Smooth muscle cell (in vitro differentiated cells): ENCODE data around the gene AOC1. TPM values are rescaled to one million over a fixed set of nuclear protein-coding genes. Genes with fewer than 3 reads are reported as not detected.

Source experiments
- DNase-seq: peaks from one replicate; lab custom pipeline; 2025; ENCODE audit not compliant: unreplicated experiment; lab: John Stamatoyannopoulos, UW
- H2AFZ ChIP-seq: fragments of 200-600 bp; sonication (generic); 2 replicates; pipeline ENCODE4 v1.6.0; 2016; ENCODE audit warnings: antibody characterized with exemption, low read depth, mild to moderate bottlenecking
- H3F3A ChIP-seq: fragments of 200-600 bp; sonication (generic); 2 replicates; pipeline ENCODE4 v1.6.0; 2017; ENCODE audit warnings: antibody characterized with exemption, low read depth
- H3K27ac ChIP-seq: fragments of 200-600 bp; sonication (generic); 2 replicates; pipeline ENCODE4 v1.5.1; 2016; ENCODE audit warnings: low read depth, mild to moderate bottlenecking
- H3K27me3 ChIP-seq: fragments of 200-600 bp; sonication (generic); 2 replicates; pipeline ENCODE4 v1.6.1; 2016; ENCODE audit warnings: low read depth, mild to moderate bottlenecking
- H3K36me3 ChIP-seq: fragments of 200-600 bp; sonication (generic); 2 replicates; pipeline ENCODE4 v1.5.1; 2016; ENCODE audit warnings: low read depth
- H3K4me1 ChIP-seq: fragments of 200-600 bp; sonication (generic); 2 replicates; pipeline ENCODE4 v1.5.1; 2016; ENCODE audit warnings: low read depth
- H3K4me2 ChIP-seq: fragments of 200-600 bp; sonication (generic); 2 replicates; pipeline ENCODE4 v1.6.0; 2016; ENCODE audit warnings: mild to moderate bottlenecking
- H3K4me3 ChIP-seq: fragments of 200-600 bp; sonication (generic); 2 replicates; pipeline ENCODE4 v1.5.1; 2016; ENCODE audit warnings: mild to moderate bottlenecking
- H3K79me2 ChIP-seq: fragments of 200-600 bp; sonication (generic); 2 replicates; pipeline ENCODE4 v1.6.0; 2016; ENCODE audit warnings: low read depth, mild to moderate bottlenecking
- H3K9ac ChIP-seq: fragments of 200-600 bp; sonication (generic); 2 replicates; pipeline ENCODE4 v1.6.0; 2016; ENCODE audit warnings: low read depth
- H3K9me3 ChIP-seq: fragments of 200-600 bp; sonication (generic); replicated peaks from 2 replicates; pipeline ENCODE4 v1.5.1; 2016; ENCODE audit warnings: low read depth
- H4K20me1 ChIP-seq: fragments of 200-600 bp; sonication (generic); 2 replicates; pipeline ENCODE4 v1.6.0; 2016; ENCODE audit warnings: low read depth
- WGBS: methylation state at CpG from one replicate; pipeline ENCODE4 v1.1.7; 2016; ENCODE audit warnings: low lambda C conversion rate; 5-methylcytosine and 5-hydroxymethylcytosine counted together
- polyA plus RNA-seq: library from polyadenylated mRNA; unstranded; fragments of >200 nt; fragmentation: Nextera tagmentation; extraction: Ambion mirVana; gene quantifications from 2 replicates; pipeline ENCODE4 v1.2.1, GENCODE V29; 2016
- total RNA-seq: library from RNA; depleted of rRNA; stranded (reverse); fragments of >200 nt; gene quantifications from 2 replicates; pipeline ENCODE4 v1.2.3, GENCODE V29; 2014
- TF ChIP-seq, protein P1 (sequence below): fragments of 200-600 bp; sonication (generic); IDR thresholded peaks from 2 replicates; pipeline ENCODE4 v1.5.1; 2017; ENCODE audit warnings: borderline replicate concordance, mild to moderate bottlenecking, antibody characterized with exemption; ENCODE audit not compliant: insufficient read depth, poor library complexity, severe bottlenecking

AOC1 gene
- total and polyA plus RNA-seq, 2 experiments from 2014 or later: not detected

GRCh38 chr7:150854066-150855000 is 2.0 kb downstream of the AOC1 start:
- no peak overlapping the region for H3K4me3 ChIP-seq
- no peak overlapping the region for H3K27ac ChIP-seq
- no peaks in the 10 kb centered on the region for H3F3A ChIP-seq
- no peaks in the 10 kb centered on the region for H3K36me3 ChIP-seq
- TF ChIP-seq, protein P1, sequence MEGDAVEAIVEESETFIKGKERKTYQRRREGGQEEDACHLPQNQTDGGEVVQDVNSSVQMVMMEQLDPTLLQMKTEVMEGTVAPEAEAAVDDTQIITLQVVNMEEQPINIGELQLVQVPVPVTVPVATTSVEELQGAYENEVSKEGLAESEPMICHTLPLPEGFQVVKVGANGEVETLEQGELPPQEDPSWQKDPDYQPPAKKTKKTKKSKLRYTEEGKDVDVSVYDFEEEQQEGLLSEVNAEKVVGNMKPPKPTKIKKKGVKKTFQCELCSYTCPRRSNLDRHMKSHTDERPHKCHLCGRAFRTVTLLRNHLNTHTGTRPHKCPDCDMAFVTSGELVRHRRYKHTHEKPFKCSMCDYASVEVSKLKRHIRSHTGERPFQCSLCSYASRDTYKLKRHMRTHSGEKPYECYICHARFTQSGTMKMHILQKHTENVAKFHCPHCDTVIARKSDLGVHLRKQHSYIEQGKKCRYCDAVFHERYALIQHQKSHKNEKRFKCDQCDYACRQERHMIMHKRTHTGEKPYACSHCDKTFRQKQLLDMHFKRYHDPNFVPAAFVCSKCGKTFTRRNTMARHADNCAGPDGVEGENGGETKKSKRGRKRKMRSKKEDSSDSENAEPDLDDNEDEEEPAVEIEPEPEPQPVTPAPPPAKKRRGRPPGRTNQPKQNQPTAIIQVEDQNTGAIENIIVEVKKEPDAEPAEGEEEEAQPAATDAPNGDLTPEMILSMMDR: no peak
- H3K4me1 ChIP-seq: no peaks in the 10 kb centered on the region
- no peak overlapping the region for H3K9ac ChIP-seq
- 89% methylated on average over 19 of the region's 19 CpGs for WGBS
- no peak overlapping the region for H3K4me2 ChIP-seq
- no peaks in the 10 kb centered on the region for H4K20me1 ChIP-seq
- H3K9me3 ChIP-seq: no peaks in the 10 kb centered on the region
- no peaks in the 10 kb centered on the region for H3K79me2 ChIP-seq
- no peak for DNase-seq
- H2AFZ ChIP-seq: no peak overlapping the region
- peaks cover 5% of the 10 kb centered on the region for H3K27me3 ChIP-seq

DNA sequence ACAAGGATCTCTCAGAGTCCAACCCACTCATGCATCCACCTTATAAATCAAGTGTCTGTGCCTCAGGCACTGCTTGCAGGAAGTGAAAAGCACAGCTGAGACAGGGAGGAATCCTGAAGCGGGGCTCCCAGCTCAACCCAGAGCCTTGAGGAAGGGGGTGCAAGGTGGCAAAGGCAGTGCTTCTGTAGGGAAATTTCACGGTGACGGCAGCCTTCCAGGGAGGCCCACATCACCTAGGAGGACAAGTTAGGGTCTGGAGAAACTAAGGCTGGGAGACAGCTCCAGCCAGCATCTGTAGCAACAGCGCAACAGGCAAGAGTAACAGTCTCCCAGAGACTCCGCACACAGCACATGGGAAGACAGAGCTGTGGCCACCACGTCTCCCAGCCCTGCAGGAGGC is 2.7 kb downstream of the AOC1 start:
- TF ChIP-seq, protein P1: no peak
- 88% methylated on average over 6 of the region's 6 CpGs for WGBS
- DNase-seq: no peak

GRCh38 chr7:150855476-150856302 is 3.4 kb downstream of the AOC1 start:
- Histone ChIP-seq H3F3A (no peaks in the 10 kb centered on the region), H2AFZ (no peak overlapping the region), H3K79me2 (no peaks in the 10 kb centered on the region), H3K9ac (no peak overlapping the region), H3K4me1 (no peaks in the 10 kb centered on the region), H3K36me3 (no peaks in the 10 kb centered on the region), H3K27ac (no peak overlapping the region), H4K20me1 (no peaks in the 10 kb centered on the region), H3K4me3 (no peak overlapping the region), H3K27me3 (no peaks in the 10 kb centered on the region), H3K4me2 (no peak overlapping the region), H3K9me3 (no peaks in the 10 kb centered on the region)
- no peak for DNase-seq
- 70% methylated on average over 9 of the region's 9 CpGs for WGBS
- TF ChIP-seq, protein P1: no peak

More for the DNA sequence above, 2.7 kb downstream of the AOC1 start:
- Histone ChIP-seq H3K27ac (no peak overlapping the region), H4K20me1 (no peaks in the 10 kb centered on the region), H3K9me3 (no peaks in the 10 kb centered on the region), H3F3A (no peaks in the 10 kb centered on the region), H3K4me3 (no peak overlapping the region), H2AFZ (no peak overlapping the region), H3K36me3 (no peaks in the 10 kb centered on the region), H3K27me3 (peaks cover 2% of the 10 kb centered on the region), H3K79me2 (no peaks in the 10 kb centered on the region), H3K4me2 (no peak overlapping the region), H3K4me1 (no peaks in the 10 kb centered on the region), H3K9ac (no peak overlapping the region)
